ENCODE measurements around the gene CDHR3. TPM values are rescaled to one million over a fixed set of nuclear protein-coding genes. Genes with fewer than 3 reads are reported as not detected.

The CDHR3 gene
- total and polyA plus RNA-seq, 2 of the 8 experiments (the other 6 are each of a cell fraction or from before 2014, with no cell fraction given), result 6.4 to 6.8 TPM

DNA sequence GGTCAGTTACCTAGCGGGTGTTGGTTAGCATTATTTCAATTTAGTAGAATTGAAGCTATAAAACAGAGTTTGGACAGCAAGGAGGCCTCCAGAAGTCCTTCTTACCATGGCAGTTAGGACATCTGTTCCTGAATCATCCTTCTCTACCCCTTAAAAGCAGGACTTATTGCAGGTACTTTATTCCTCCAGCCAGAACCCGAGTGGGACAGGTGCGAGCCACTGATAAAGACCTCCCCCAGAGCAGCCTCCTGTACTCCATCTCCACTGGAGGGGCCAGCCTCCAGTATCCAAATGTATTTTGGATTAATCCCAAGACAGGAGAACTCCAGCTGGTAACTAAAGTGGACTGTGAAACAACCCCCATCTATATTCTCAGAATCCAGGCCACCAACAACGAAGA, 54.6 kb downstream of the CDHR3 start (continued):
- TF ChIP-seq, protein P1, sequence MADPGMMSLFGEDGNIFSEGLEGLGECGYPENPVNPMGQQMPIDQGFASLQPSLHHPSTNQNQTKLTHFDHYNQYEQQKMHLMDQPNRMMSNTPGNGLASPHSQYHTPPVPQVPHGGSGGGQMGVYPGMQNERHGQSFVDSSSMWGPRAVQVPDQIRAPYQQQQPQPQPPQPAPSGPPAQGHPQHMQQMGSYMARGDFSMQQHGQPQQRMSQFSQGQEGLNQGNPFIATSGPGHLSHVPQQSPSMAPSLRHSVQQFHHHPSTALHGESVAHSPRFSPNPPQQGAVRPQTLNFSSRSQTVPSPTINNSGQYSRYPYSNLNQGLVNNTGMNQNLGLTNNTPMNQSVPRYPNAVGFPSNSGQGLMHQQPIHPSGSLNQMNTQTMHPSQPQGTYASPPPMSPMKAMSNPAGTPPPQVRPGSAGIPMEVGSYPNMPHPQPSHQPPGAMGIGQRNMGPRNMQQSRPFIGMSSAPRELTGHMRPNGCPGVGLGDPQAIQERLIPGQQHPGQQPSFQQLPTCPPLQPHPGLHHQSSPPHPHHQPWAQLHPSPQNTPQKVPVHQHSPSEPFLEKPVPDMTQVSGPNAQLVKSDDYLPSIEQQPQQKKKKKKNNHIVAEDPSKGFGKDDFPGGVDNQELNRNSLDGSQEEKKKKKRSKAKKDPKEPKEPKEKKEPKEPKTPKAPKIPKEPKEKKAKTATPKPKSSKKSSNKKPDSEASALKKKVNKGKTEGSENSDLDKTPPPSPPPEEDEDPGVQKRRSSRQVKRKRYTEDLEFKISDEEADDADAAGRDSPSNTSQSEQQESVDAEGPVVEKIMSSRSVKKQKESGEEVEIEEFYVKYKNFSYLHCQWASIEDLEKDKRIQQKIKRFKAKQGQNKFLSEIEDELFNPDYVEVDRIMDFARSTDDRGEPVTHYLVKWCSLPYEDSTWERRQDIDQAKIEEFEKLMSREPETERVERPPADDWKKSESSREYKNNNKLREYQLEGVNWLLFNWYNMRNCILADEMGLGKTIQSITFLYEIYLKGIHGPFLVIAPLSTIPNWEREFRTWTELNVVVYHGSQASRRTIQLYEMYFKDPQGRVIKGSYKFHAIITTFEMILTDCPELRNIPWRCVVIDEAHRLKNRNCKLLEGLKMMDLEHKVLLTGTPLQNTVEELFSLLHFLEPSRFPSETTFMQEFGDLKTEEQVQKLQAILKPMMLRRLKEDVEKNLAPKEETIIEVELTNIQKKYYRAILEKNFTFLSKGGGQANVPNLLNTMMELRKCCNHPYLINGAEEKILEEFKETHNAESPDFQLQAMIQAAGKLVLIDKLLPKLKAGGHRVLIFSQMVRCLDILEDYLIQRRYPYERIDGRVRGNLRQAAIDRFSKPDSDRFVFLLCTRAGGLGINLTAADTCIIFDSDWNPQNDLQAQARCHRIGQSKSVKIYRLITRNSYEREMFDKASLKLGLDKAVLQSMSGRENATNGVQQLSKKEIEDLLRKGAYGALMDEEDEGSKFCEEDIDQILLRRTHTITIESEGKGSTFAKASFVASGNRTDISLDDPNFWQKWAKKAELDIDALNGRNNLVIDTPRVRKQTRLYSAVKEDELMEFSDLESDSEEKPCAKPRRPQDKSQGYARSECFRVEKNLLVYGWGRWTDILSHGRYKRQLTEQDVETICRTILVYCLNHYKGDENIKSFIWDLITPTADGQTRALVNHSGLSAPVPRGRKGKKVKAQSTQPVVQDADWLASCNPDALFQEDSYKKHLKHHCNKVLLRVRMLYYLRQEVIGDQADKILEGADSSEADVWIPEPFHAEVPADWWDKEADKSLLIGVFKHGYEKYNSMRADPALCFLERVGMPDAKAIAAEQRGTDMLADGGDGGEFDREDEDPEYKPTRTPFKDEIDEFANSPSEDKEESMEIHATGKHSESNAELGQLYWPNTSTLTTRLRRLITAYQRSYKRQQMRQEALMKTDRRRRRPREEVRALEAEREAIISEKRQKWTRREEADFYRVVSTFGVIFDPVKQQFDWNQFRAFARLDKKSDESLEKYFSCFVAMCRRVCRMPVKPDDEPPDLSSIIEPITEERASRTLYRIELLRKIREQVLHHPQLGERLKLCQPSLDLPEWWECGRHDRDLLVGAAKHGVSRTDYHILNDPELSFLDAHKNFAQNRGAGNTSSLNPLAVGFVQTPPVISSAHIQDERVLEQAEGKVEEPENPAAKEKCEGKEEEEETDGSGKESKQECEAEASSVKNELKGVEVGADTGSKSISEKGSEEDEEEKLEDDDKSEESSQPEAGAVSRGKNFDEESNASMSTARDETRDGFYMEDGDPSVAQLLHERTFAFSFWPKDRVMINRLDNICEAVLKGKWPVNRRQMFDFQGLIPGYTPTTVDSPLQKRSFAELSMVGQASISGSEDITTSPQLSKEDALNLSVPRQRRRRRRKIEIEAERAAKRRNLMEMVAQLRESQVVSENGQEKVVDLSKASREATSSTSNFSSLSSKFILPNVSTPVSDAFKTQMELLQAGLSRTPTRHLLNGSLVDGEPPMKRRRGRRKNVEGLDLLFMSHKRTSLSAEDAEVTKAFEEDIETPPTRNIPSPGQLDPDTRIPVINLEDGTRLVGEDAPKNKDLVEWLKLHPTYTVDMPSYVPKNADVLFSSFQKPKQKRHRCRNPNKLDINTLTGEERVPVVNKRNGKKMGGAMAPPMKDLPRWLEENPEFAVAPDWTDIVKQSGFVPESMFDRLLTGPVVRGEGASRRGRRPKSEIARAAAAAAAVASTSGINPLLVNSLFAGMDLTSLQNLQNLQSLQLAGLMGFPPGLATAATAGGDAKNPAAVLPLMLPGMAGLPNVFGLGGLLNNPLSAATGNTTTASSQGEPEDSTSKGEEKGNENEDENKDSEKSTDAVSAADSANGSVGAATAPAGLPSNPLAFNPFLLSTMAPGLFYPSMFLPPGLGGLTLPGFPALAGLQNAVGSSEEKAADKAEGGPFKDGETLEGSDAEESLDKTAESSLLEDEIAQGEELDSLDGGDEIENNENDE (IDR thresholded peaks at IDR 0.05; ENCODE audit: insufficient replicate concordance, low read length), result no peak
- no peak for TF ChIP-seq BCL11A (IDR thresholded peaks at IDR 0.05; ENCODE audit: low read depth in 2 of 2, low read length in 2 of 2)
